ENCODE data around the gene PTPRE.

PTPRE gene

GRCh38 chr10:128029290-128029651 is 122.4 kb downstream of the PTPRE start:
- DNase-seq: no peak

- DNase-seq: no peak
These were observed 122.9 kb downstream of the PTPRE start for GRCh38 chr10:128029731-128030369.

GRCh38 chr10:128030498-128031072 is 123.7 kb downstream of the PTPRE start:
- DNase-seq: no peak

- DNase-seq: no peak
These were observed 124.3 kb downstream of the PTPRE start for GRCh38 chr10:128031216-128031615.

- no peak for DNase-seq
These were observed 125.6 kb downstream of the PTPRE start for GRCh38 chr10:128032466-128032865.

GRCh38 chr10:128035557-128035973 is 128.7 kb downstream of the PTPRE start:
- peak in 4 of 5 experiments; percentile 39 to 48 (median 42) for DNase-seq

GRCh38 chr10:128036011-128036615 is 129.2 kb downstream of the PTPRE start:
- DNase-seq: no peak

GRCh38 chr10:128036746-128037543 is 130.0 kb downstream of the PTPRE start:
- DNase-seq: no peak

- DNase-seq: no peak
These were observed 133.2 kb downstream of the PTPRE start for GRCh38 chr10:128040096-128040495.

- DNase-seq: no peak
These were observed 133.8 kb downstream of the PTPRE start for GRCh38 chr10:128040681-128041080.

GRCh38 chr10:128042131-128042610 is 135.3 kb downstream of the PTPRE start:
- DNase-seq: peak in 1 of 5 experiments; percentile 29

GRCh38 chr10:128043259-128044045 is 136.5 kb downstream of the PTPRE start:
- DNase-seq: no peak

GRCh38 chr10:128044186-128044585 is 137.3 kb downstream of the PTPRE start:
- DNase-seq: no peak

GRCh38 chr10:128044961-128045832 is 138.3 kb downstream of the PTPRE start:
- DNase-seq: no peak

- DNase-seq: no peak
These were observed 138.9 kb downstream of the PTPRE start for GRCh38 chr10:128045833-128046120.

- DNase-seq: no peak
These were observed 139.5 kb downstream of the PTPRE start for GRCh38 chr10:128046156-128046952.

GRCh38 chr10:128046953-128047290 is 140.0 kb downstream of the PTPRE start:
- no peak for DNase-seq

GRCh38 chr10:128047351-128047750 is 140.4 kb downstream of the PTPRE start:
- DNase-seq: peak; percentile 56 to 95 (median 75)

- peak in 2 of 5 experiments; percentile 67 to 78 for DNase-seq
These were observed 141.3 kb downstream of the PTPRE start for GRCh38 chr10:128047991-128048818.

GRCh38 chr10:128048819-128049210 is 141.9 kb downstream of the PTPRE start:
- no peak for DNase-seq

Measured in T-helper 2 cell (primary cell).